H1 (cell line): ENCODE results near the gene SLC15A1. TPM values are rescaled to one million over a fixed set of nuclear protein-coding genes. Genes with fewer than 3 reads are reported as not detected.

Source experiments
- BCL11A ChIP-seq, 2 experiments: IDR thresholded peaks; one replicate each; pipeline ENCODE4 v1.6.1; 2011; ENCODE audit warnings: low read depth in 2 of 2, low read length in 2 of 2, mild to moderate bottlenecking in 2 of 2
- EZH2 ChIP-seq: fragments of 200-600 bp; sonication (generic); IDR thresholded peaks from 2 replicates; pipeline ENCODE4 v1.7.1; 2012; ENCODE audit warnings: low read depth, mild to moderate bottlenecking, moderate library complexity, low read length, inconsistent platforms; ENCODE audit not compliant: severe bottlenecking
- FOSL1 ChIP-seq: IDR thresholded peaks from 2 replicates; pipeline ENCODE4 v1.6.1; 2011; ENCODE audit warnings: mild to moderate bottlenecking, low read depth, low read length, moderate library complexity; ENCODE audit not compliant: insufficient read depth
- JUND ChIP-seq: IDR thresholded peaks from 2 replicates; pipeline ENCODE4 v1.6.1; 2011; ENCODE audit warnings: mild to moderate bottlenecking, improper control_type of control experiment, low read length
- KDM5A ChIP-seq: fragments of 200-600 bp; IDR thresholded peaks from 2 replicates; pipeline ENCODE4 v1.7.1; 2012; ENCODE audit warnings: mild to moderate bottlenecking, low read length, inconsistent platforms, mixed read lengths
- MAFK ChIP-seq: IDR thresholded peaks from 2 replicates; pipeline ENCODE4 v1.6.1; 2012; ENCODE audit warnings: low read depth, mild to moderate bottlenecking, improper control_type of control experiment, low read length
- PHF8 ChIP-seq: fragments of 200-600 bp; sonication (generic); conservative IDR thresholded peaks from 2 replicates; pipeline ENCODE4 v1.7.1; 2012; ENCODE audit warnings: low read depth, mild to moderate bottlenecking, inconsistent platforms, low read length, moderate library complexity
- POU5F1 ChIP-seq: IDR thresholded peaks from 2 replicates; pipeline ENCODE4 v1.6.1; 2011; ENCODE audit warnings: low read depth, mild to moderate bottlenecking, low read length, moderate library complexity
- SIN3A ChIP-seq, 2 experiments: IDR thresholded peaks in 1 of 2; conservative IDR thresholded peaks in 1 of 2; 2 replicates each; pipeline ENCODE4 v1.6.1; 2011 to 2012; ENCODE audit warnings: low read length in 2 of 2, improper control_type of control experiment in 1 of 2, low read depth in 1 of 2, mild to moderate bottlenecking in 1 of 2
- SUZ12 ChIP-seq: fragments of 200-600 bp; sonication (generic); IDR thresholded peaks from 2 replicates; pipeline ENCODE4 v1.6.1; 2012; ENCODE audit warnings: mild to moderate bottlenecking, inconsistent platforms, low read length, moderate library complexity, mixed read lengths
- TCF12 ChIP-seq: IDR thresholded peaks from 2 replicates; pipeline ENCODE4 v1.6.1; 2011; ENCODE audit warnings: low read depth, mild to moderate bottlenecking, low read length
- TEAD4 ChIP-seq: IDR thresholded peaks from 2 replicates; pipeline ENCODE4 v1.6.1; 2012; ENCODE audit warnings: low read depth, low read length, inconsistent platforms, mixed read lengths
- polyA plus RNA-seq, 7 experiments: library from polyadenylated mRNA; depleted of rRNA in 3 of 7; stranded (reverse) in 5 of 7; unstranded in 2 of 7; fragments of >200 nt in 5 of 7; fragments of 200-250 nt in 2 of 7; gene quantifications; 1 replicate in 5 of 7; 2 replicates in 1 of 7; 4 replicates in 1 of 7; pipeline versions ENCODE4 v1.2.1 to v1.2.3, GENCODE V29; 2011 to 2013; ENCODE audit warnings: missing spikeins in 2 of 7, mixed read lengths in 2 of 7
- total RNA-seq: library from RNA; stranded (reverse); fragmentation: NEBNext Ultra II Directional; extraction: Animal tissue kit (Norgen Biotek cat#: 25700); gene quantifications from 2 replicates; pipeline ENCODE4 v1.2.1, GENCODE V29; 2021
- TF ChIP-seq, protein P1 (sequence below): IDR thresholded peaks from 2 replicates; pipeline ENCODE4 v1.6.1; 2011; ENCODE audit warnings: low read depth, mild to moderate bottlenecking, low read length; ENCODE audit not compliant: insufficient read depth
- TF ChIP-seq, protein P2 (sequence below): IDR thresholded peaks from 2 replicates; pipeline ENCODE4 v1.6.1; 2012; ENCODE audit warnings: low read length, inconsistent platforms

The SLC15A1 gene
- total and polyA plus RNA-seq, 2 of the 8 experiments (the other 6 are each of a cell fraction or from before 2014, with no cell fraction given), result 1.3 to 2.4 TPM

DNA sequence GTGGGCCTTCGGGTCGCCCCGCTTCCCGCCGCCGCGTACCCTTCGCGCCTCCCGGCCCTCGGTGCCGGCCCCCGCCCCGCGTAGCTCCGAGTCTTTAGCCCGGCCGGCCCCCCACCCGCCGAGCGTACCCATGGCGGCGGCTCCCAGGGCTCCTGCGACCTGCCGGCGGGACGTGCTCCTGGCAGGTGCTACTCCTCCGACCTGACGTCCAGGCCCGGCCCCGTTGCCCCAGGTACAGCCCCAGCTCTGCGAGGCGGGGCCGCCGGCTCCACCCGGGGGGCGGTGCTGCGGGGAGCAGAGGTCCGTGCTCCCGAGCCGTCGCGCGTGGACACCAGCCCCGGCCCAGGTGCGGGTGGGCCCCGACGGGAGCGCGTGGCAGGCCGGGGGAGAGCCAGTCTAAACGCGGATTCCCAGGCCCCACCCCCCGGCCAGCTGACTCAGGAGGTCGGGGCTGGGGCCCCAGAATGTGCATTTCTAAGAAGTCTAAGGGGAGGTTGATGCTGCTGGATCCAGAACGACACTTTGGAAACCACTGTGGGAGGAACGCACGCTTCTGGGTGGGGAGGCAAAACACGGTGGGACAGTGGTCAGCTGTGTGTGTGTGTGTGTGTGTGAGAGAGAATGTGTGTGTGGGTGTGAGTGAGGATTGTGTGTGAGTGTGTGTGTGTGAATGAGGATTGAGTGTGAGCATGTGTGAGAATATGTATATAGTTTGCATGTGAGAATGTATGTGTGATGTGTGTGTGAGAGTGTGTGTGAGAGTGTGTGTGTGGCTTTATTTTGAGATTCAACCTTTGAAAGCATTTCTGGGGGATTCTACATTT, at the start of gene SLC15A1 (continued):
- TF ChIP-seq MAFK (no peak), EZH2 (peak; percentile 69), JUND (no peak), SIN3A (conservative IDR thresholded peaks at IDR 0.05 in 1 of 2, IDR thresholded peaks at IDR 0.05 in 1 of 2; ENCODE audit: low read depth in 1 of 2, low read length in 2 of 2) (no peak), PHF8 (0 out of 2 replicates have a peak, but pooled peaks have one; percentile 36), TEAD4 (no peak), SUZ12 (0 out of 2 replicates have a peak, but pooled peaks have one; percentile 26), FOSL1 (no peak), TCF12 (no peak), BCL11A (IDR thresholded peaks at IDR 0.05; ENCODE audit: low read depth in 2 of 2, low read length in 2 of 2) (no peak), KDM5A (no peak), POU5F1 (no peak)
- TF ChIP-seq, protein P1, sequence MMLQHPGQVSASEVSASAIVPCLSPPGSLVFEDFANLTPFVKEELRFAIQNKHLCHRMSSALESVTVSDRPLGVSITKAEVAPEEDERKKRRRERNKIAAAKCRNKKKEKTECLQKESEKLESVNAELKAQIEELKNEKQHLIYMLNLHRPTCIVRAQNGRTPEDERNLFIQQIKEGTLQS, result no peak
- TF ChIP-seq, protein P2, sequence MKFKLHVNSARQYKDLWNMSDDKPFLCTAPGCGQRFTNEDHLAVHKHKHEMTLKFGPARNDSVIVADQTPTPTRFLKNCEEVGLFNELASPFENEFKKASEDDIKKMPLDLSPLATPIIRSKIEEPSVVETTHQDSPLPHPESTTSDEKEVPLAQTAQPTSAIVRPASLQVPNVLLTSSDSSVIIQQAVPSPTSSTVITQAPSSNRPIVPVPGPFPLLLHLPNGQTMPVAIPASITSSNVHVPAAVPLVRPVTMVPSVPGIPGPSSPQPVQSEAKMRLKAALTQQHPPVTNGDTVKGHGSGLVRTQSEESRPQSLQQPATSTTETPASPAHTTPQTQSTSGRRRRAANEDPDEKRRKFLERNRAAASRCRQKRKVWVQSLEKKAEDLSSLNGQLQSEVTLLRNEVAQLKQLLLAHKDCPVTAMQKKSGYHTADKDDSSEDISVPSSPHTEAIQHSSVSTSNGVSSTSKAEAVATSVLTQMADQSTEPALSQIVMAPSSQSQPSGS, result no peak
- TF ChIP-seq, all 59 proteins: peak for 8
